Psoas muscle (tissue), 8 donors: Measurements from ENCODE around the gene TC2N. TPM values are rescaled to one million over a fixed set of nuclear protein-coding genes. Genes with fewer than 3 reads are reported as not detected.

Source experiments
- ATAC-seq, 4 donors: fragments of 200-7000 bp; cut with Tn5 transposase; one replicate each; pipeline ENCODE4 v1.9.1; 2020; ENCODE audit warnings: moderate library complexity in 3 of 4, mild to moderate bottlenecking in 2 of 4
- DNase-seq, 2 donors: peaks; one replicate each; pipeline ENCODE4 v3.0.0-alpha.2; 2020
- H3K27ac ChIP-seq: fragments of 200-600 bp; one replicate; pipeline ENCODE4 v1.8.0; 2022
- H3K27me3 ChIP-seq, 3 donors: fragments of 200-600 bp in 1 of 3; one replicate each; pipeline versions ENCODE4 v1.6.1 to v1.8.0; 2013 to 2022; ENCODE audit warnings: low read length in 2 of 3, mild to moderate bottlenecking in 2 of 3, moderate library complexity in 1 of 3; ENCODE audit not compliant: insufficient read depth in 3 of 3
- H3K36me3 ChIP-seq, 2 donors: fragments of 200-600 bp in 1 of 2; one replicate each; pipeline versions ENCODE4 v1.6.1 to v1.8.0; 2013 to 2022; ENCODE audit warnings: low read depth in 1 of 2, mild to moderate bottlenecking in 1 of 2, moderate library complexity in 1 of 2; ENCODE audit not compliant: insufficient read depth in 1 of 2
- H3K4me1 ChIP-seq: fragments of 200-600 bp; one replicate; pipeline ENCODE4 v1.8.0; 2022
- H3K4me3 ChIP-seq: fragments of 200-600 bp; one replicate; pipeline ENCODE4 v1.8.0; 2022; ENCODE audit warnings: mild to moderate bottlenecking
- H3K9me3 ChIP-seq: fragments of 200-600 bp; one replicate; pipeline ENCODE4 v1.8.0; 2022
- CTCF ChIP-seq: fragments of 200-600 bp; IDR thresholded peaks from one replicate; pipeline ENCODE4 v1.8.0; 2022; ENCODE audit warnings: antibody characterized with exemption
- WGBS, 3 donors: extraction: QIAGEN DNeasy Blood & Tissue Kit; methylation state at CpG; one replicate each; pipeline versions ENCODE4 v1.1.6 to v1.1.7; 2013; 5-methylcytosine and 5-hydroxymethylcytosine counted together
- intact Hi-C, 2 donors: fragments of 100-400 bp; cut with DNase I; formaldehyde crosslinking; loops; one replicate each; pipeline versions ENCODE4 v1.11.0 to v1.14.2; 2022
- polyA plus RNA-seq, 3 donors: library from polyadenylated mRNA; stranded (reverse); fragments of 200-250 nt; gene quantifications; one replicate each; pipeline ENCODE4 v1.2.3, GENCODE V29; 2013
- total RNA-seq, 4 donors: library from RNA; stranded (reverse); fragmentation: NEBNext Ultra II Directional in 2 of 4; extraction: Animal tissue kit (Norgen Biotek cat#: 25700) in 2 of 4; gene quantifications; one replicate each; pipeline versions ENCODE4 v1.2.1 to v1.2.4, GENCODE V29; 2021 to 2023
- donor health status: healthy with polysubstance abuse.
- donor health status: DM: no; HTN: no; CAD: no; lungs with moderate emphysema.
- donor health status: Bipolar disorder and iron deficiency.
- donor health status: healthy.
- donor health status: DM: yes; HTN: yes; CAD: no.
- donor health status: DM: no; HTN: no; CAD: no.
- donor health status: DM: no; HTN: no; CAD: no.
- donor health status: DM: yes; HTN: yes; CAD: no.

TC2N gene
- total and polyA plus RNA-seq, 7 donors: 1.2 to 4.3 (median 2.3) TPM

GRCh38 chr14:91897106-91897701 lies 29.9 kb upstream of the TC2N start:
- DNase-seq (peak; percentile 56 to 62), ATAC-seq (peak in 3 of 4 donors; percentile 27 to 53 (median 36))
- intact Hi-C loops: no loop called here
- Histone ChIP-seq H3K36me3 (no peaks in the 10 kb centered on the region), H3K9me3 (no peaks in the 10 kb centered on the region), H3K27me3 (peaks cover 0 to 10% (median 1%) of the 10 kb centered on the region in 3 donors), H3K4me3 (no peak overlapping the region), H3K27ac (no peak overlapping the region), H3K4me1 (no peaks in the 10 kb centered on the region)
- TF ChIP-seq CTCF: no peak
- WGBS, 3 donors: 16 to 26% (median 22%) methylated on average over 10 of the region's 10 CpGs

- H3K36me3 ChIP-seq: no peaks in the 10 kb centered on the region
- no peak for TF ChIP-seq CTCF
- DNase-seq (no peak), ATAC-seq (no peak)
- H3K27me3 ChIP-seq: peaks cover 0 to 10% (median 1%) of the 10 kb centered on the region in 3 donors
- no peak overlapping the region for H3K27ac ChIP-seq
- H3K4me3 ChIP-seq: no peak overlapping the region
- WGBS, 3 donors: 83 to 95% (median 91%) methylated on average over 4 of the region's 4 CpGs
- H3K4me1 ChIP-seq: no peaks in the 10 kb centered on the region
- intact Hi-C loops: no loop called here
- H3K9me3 ChIP-seq: no peaks in the 10 kb centered on the region
Measured at GRCh38 chr14:91896419-91896818, 29.1 kb upstream of the TC2N start.

- no peaks in the 10 kb centered on the region for H3K9me3 ChIP-seq
- peaks cover 6% of the 10 kb centered on the region for H3K4me1 ChIP-seq
- WGBS, 3 donors: 85 to 88% (median 86%) methylated on average over 4 of the region's 4 CpGs
- H3K27ac ChIP-seq: no peak overlapping the region
- no peak for DNase-seq
- intact Hi-C loops: no loop called here
- H3K36me3 ChIP-seq: no peaks in the 10 kb centered on the region
- H3K27me3 ChIP-seq: peaks cover 0 to 10% (median 0%) of the 10 kb centered on the region in 3 donors
- H3K4me3 ChIP-seq: no peak overlapping the region
- TF ChIP-seq CTCF: no peak
- no peak for ATAC-seq
Measured at GRCh38 chr14:91893669-91894068, 26.3 kb upstream of the TC2N start.

- peaks cover 0 to 10% (median 0%) of the 10 kb centered on the region in 3 donors for H3K27me3 ChIP-seq
- TF ChIP-seq CTCF: peak; percentile 23
- ATAC-seq (no peak), DNase-seq (no peak)
- WGBS, 3 donors: 18 to 24% (median 21%) methylated on average over 7 of the region's 7 CpGs
- no peaks in the 10 kb centered on the region for H3K36me3 ChIP-seq
- H3K27ac ChIP-seq: no peak overlapping the region
- intact Hi-C loops: no loop called here
- no peaks in the 10 kb centered on the region for H3K9me3 ChIP-seq
- no peak overlapping the region for H3K4me3 ChIP-seq
- peaks cover 6% of the 10 kb centered on the region for H3K4me1 ChIP-seq
Measured at GRCh38 chr14:91893007-91893406, 25.7 kb upstream of the TC2N start.

GRCh38 chr14:91891721-91892220 lies 24.4 kb upstream of the TC2N start:
- peak in 3 of 4 donors; percentile 26 to 34 (median 32) for ATAC-seq

More at GRCh38 chr14:91891721-91892220, 24.4 kb upstream of the TC2N start:
- Histone ChIP-seq H3K4me1 (peaks cover 6% of the 10 kb centered on the region), H3K27ac (no peak overlapping the region), H3K36me3 (no peaks in the 10 kb centered on the region), H3K9me3 (no peaks in the 10 kb centered on the region), H3K27me3 (peaks cover 0 to 10% (median 0%) of the 10 kb centered on the region in 3 donors), H3K4me3 (no peak overlapping the region)
- DNase-seq: no peak
- intact Hi-C loops: no loop called here
- TF ChIP-seq CTCF: no peak
- 15 to 40% (median 28%) methylated on average over 3 of the region's 3 CpGs for WGBS, 3 donors
